Measurements from ENCODE around the gene LCK.
"Not testable (repeated sequence)": the region's sequence is repeated elsewhere in the genome, so short reads cannot be mapped to it uniquely, and the experiment has no call there.

LCK gene

DNA sequence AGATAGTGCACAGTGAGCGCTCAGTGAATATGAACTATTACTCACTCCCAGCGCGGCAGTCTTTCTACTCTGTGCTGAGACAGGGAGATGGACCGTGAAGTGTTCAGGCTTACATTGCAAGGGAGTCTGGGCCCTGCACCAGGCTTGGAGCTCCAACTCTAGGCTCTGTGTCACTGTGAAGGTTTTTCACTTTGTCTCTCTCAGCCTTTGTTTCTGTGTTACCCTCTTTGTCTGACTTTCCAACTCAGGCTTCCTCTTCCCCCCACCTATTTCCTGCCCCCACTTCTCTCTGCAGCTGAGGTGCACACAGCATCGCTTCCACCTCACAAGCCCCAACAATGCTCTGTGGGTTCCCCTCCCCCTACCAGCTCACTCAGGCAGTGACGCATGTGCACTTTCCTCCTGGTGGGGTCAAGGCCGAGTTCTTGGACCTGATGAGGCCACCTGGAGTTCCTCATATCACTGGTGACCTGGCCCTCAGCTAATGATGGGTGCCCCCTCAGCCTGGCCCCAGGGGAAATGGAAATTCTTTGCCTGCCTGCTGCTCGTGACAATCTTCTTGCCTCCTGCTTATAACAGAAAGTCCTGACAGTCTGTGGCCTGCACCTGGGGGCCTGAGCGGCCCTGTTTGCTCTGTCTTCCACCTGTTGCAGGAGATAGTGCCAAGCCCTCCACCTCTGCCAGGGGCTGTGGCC, 1.1 kb upstream of the LCK start:
- Mint-ChIP-seq H3K4me3 (peak overlapping the region; percentile 100), H3K9me3 (ENCODE audit: low read depth) (no peaks in the 10 kb centered on the region), H3K27me3 (no peaks in the 10 kb centered on the region), H3K36me3 (peaks cover 2% of the 10 kb centered on the region), H3K4me1 (ENCODE audit: low read depth) (peaks cover 67% of the 10 kb centered on the region), H3K27ac (peak overlapping the region; percentile 99)

DNA sequence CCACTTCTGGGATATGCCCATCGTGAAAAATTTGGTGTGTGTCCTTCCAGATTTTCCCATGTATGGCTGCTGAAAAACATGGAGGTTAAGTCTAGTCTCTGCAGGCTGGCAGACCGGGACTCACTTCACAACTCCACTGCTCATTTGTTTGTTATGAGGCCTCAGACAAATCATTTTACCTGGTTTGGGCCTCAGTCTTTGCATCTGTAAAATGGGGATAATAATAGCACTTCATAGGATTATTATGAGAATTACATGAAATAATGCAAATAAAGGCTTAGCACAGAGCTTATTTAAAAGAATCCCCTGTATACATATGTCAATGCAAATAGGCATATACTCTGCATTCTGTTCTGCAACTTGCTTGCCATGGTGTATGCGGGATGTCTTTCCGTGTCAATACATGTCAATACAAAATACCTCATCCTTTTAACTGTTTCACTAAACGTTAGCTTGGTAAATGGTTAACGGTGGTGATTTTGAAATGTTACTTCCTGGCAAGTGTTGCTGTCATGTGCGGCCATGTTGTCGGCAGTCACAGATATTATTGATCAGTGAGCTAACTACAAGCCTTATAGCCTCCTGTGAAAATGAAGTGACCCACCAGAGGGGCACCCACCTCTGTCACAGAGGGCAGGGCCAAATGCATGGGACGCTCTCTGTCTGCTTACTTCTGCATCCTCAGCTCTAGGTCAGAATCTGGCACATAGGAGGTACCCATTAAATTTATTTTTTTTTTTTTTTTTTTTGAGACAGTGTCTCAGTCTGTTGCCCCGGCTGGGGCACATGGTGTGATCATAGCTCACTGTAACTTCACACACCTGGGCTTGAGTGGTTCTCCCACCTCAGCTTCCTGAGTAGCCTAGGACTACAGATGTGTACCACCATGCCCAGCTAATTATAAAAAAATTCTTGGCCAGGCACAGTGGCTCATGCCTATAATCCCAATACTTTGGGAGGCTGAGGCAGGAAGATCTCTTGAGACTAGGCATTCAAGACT, 4.3 kb downstream of the LCK start:
- H3K4me3 Mint-ChIP-seq = peak overlapping the region; percentile 81
- peaks cover 6% of the 10 kb centered on the region for H3K36me3 Mint-ChIP-seq
- no peaks in the 10 kb centered on the region for H3K9me3 Mint-ChIP-seq (ENCODE audit: low read depth)
- H3K4me1 Mint-ChIP-seq (ENCODE audit: low read depth) = peaks cover 65% of the 10 kb centered on the region
- peak overlapping the region; percentile 79 for H3K27ac Mint-ChIP-seq
- H3K27me3 Mint-ChIP-seq = no peaks in the 10 kb centered on the region

DNA sequence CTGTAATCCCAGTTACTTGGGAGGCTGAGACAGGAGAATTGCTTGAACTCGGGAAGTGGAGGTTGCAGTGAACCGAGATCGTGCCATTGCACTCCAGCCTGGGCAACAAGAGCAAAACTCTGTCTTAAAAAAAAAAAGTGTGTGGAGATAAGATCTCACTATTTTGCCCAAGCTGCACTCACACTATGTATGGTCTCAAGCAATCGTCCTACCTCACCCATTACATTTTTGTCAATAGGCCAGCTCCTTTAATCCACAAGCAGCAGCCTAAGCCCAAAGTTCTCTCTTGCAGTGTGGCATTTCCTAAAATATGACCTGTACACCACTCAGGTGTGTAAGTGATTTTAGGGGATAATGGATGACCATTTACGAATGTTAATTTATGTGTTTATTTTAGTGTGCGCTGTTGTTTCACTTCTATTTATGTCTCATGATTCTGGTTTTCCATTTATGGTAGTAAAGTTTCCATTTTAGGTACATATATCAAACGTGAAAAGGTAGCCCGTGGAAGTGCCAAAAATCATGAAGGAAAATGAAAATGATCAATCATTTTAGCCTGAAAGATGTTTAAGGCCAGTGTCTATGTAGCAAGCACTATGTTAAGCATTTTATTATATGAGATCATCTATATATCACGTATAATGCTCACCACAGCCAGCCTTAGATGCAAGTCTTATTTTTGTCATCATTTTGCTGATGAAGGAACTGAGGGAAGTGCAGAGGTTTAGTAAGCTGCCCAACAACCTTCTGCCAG, 5.6 kb downstream of the LCK start:
- Mint-ChIP-seq H3K36me3 (peaks cover 7% of the 10 kb centered on the region), H3K4me1 (ENCODE audit: low read depth) (peaks cover 62% of the 10 kb centered on the region)

DNA sequence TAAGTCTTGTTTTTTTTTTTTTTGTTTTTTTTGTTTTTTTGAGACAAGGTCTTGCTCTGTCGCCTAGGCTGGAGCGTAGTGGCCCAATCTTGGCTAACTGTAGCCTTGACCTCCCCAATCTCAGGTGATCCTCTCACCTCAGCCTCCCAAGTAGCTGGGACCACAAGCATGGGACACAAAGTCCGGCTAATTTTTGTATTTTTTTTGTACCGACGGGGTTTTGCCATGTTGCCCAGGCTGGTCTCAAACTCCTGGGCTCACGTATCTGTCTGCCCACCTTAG, 6.1 kb downstream of the LCK start:
- H3K4me1 Mint-ChIP-seq (ENCODE audit: low read depth) = peaks cover 58% of the 10 kb centered on the region
- no peaks in the 10 kb centered on the region for H3K9me3 Mint-ChIP-seq (ENCODE audit: low read depth)
- H3K27ac Mint-ChIP-seq = peak overlapping the region; percentile 94
- peaks cover 5% of the 10 kb centered on the region for H3K36me3 Mint-ChIP-seq
- no peaks in the 10 kb centered on the region for H3K27me3 Mint-ChIP-seq
- peak overlapping the region; percentile 84 for H3K4me3 Mint-ChIP-seq

More for the DNA sequence above, 5.6 kb downstream of the LCK start:
- Mint-ChIP-seq H3K27ac (peak overlapping the region; percentile 94), H3K27me3 (no peaks in the 10 kb centered on the region), H3K9me3 (ENCODE audit: low read depth) (no peaks in the 10 kb centered on the region), H3K4me3 (peak overlapping the region; percentile 84)

DNA sequence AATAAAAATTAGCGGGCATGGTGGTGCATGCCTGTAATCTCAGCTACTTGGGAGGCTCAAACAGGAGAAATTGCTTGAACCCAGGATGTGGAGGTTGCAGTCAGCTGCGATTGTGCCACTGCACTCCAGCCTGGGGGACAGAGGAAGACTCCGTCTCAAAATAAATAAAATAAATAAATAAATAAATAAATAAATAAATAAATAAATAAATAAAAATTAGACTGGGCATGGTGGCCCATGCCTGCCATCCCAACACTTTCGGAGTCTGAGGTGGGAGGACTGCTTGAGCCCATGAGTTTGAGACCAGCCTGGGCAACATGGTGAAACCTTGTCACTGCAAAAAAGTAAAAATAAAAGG, 12.2 kb downstream of the LCK start:
- H3K4me3 Mint-ChIP-seq; H3K27me3 Mint-ChIP-seq; H3K9me3 Mint-ChIP-seq (ENCODE audit: low read depth); H3K36me3 Mint-ChIP-seq: not testable (repeated sequence)
- H3K27ac Mint-ChIP-seq = peak overlapping the region; percentile 91
- peaks cover 54% of the 10 kb centered on the region for H3K4me1 Mint-ChIP-seq (ENCODE audit: low read depth)

DNA sequence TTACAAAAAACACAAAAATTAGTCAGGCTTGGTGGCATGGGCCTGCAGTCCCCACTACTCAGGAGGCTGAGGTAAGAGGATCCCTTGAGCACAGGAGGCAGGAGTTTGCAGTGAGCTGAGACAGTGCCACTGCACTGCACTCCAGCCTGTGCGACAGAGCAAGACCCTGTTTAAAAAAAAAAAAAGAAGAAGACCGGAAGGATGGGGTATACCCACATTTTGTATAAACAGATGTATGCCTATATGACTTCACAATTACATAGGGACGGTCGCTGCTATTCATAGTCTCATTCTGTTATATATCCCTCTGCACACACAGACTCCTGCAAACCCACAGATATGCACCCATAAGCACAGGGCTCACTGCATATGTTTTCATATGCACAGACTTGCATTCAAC, 12.7 kb downstream of the LCK start:
- Mint-ChIP-seq H3K36me3 (peaks cover 8% of the 10 kb centered on the region), H3K27me3 (no peaks in the 10 kb centered on the region), H3K4me3 (peak overlapping the region; percentile 67), H3K27ac (peak overlapping the region; percentile 91), H3K4me1 (ENCODE audit: low read depth) (peaks cover 53% of the 10 kb centered on the region), H3K9me3 (ENCODE audit: low read depth) (no peaks in the 10 kb centered on the region)

DNA sequence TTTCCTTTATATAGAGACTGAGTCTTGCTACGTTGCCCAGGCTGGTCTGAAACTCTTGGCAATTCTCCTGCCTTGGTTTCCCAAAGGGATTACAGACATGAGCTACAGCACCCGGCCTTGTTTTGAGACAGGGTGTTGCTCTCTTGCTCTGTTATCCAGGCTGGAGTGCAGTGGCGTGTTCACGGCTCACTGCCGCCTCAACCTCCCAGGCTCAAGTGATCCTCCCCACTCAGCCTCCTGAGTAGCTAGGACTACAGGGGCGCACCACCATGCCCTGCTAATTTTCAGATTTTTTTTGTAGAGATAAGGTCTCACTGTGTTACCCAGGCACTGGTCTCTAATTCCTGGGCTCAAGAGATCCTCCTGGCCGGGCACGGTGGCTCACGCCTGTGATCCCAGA, 14.8 kb downstream of the LCK start:
- Mint-ChIP-seq H3K36me3 (peaks cover 5% of the 10 kb centered on the region), H3K4me3 (peak overlapping the region; percentile 56), H3K9me3 (ENCODE audit: low read depth) (no peaks in the 10 kb centered on the region), H3K27ac (peak overlapping the region; percentile 91), H3K4me1 (ENCODE audit: low read depth) (peaks cover 49% of the 10 kb centered on the region), H3K27me3 (no peaks in the 10 kb centered on the region)

DNA sequence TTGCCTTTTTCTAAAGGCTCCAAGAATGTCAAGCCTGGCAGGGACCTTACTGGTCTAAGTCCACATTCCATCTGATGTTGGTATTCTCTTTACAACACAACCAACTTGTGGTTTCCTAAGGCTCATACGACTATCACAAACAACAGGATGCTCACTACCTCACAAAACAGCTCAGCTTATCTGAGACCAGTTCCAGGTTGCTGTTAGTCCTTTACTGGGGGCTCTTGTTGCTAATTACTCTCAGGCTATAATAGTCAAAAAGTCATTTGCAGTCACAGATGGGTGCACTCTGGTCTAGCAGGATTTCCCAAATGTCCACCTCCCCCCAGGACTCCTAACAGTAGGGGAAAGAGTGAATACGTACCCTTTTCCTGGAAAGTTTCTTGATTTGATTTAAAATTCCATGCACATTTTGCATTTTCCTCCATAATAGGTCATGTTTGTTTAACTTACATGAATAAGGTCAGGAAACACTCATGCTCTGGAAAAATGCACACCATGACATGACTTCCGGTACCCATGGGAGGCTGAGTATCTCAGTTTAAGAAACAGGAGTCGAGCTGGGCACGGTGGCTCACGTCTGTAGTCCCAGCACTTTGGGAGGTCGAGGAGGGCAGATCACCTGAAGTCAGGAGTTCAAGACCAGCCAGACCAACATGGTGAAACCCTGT, 16.0 kb downstream of the LCK start:
- H3K27me3 Mint-ChIP-seq = no peaks in the 10 kb centered on the region
- H3K36me3 Mint-ChIP-seq = peaks cover 5% of the 10 kb centered on the region
- H3K4me1 Mint-ChIP-seq (ENCODE audit: low read depth) = peaks cover 61% of the 10 kb centered on the region
- H3K4me3 Mint-ChIP-seq = peak overlapping the region; percentile 81
- H3K9me3 Mint-ChIP-seq (ENCODE audit: low read depth) = no peaks in the 10 kb centered on the region
- H3K27ac Mint-ChIP-seq = peak overlapping the region; percentile 99

DNA sequence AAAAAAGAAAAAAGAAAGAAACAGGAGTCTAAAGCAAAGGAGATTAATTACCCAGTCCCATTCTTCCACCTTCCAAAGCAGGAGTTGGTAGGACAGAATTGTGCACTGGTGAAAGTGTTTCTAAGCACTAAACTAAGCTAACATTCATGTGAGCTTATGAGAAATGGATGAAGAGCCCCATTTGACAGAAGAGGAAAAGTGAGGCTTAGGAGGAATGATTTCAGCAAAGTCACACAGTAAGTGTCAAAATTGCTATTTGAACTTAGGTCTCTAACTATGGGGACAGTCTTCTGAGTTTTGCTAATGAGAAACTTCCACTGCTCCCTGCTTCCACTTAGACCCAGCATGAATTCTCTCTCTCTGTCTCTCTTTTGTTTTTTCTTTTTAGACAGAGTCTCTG, 18.7 kb downstream of the LCK start:
- Mint-ChIP-seq H3K4me1 (ENCODE audit: low read depth) (peaks cover 68% of the 10 kb centered on the region), H3K27ac (peak overlapping the region; percentile 81), H3K36me3 (peaks cover 2% of the 10 kb centered on the region), H3K9me3 (ENCODE audit: low read depth) (no peaks in the 10 kb centered on the region), H3K4me3 (no peak overlapping the region), H3K27me3 (no peaks in the 10 kb centered on the region)

DNA sequence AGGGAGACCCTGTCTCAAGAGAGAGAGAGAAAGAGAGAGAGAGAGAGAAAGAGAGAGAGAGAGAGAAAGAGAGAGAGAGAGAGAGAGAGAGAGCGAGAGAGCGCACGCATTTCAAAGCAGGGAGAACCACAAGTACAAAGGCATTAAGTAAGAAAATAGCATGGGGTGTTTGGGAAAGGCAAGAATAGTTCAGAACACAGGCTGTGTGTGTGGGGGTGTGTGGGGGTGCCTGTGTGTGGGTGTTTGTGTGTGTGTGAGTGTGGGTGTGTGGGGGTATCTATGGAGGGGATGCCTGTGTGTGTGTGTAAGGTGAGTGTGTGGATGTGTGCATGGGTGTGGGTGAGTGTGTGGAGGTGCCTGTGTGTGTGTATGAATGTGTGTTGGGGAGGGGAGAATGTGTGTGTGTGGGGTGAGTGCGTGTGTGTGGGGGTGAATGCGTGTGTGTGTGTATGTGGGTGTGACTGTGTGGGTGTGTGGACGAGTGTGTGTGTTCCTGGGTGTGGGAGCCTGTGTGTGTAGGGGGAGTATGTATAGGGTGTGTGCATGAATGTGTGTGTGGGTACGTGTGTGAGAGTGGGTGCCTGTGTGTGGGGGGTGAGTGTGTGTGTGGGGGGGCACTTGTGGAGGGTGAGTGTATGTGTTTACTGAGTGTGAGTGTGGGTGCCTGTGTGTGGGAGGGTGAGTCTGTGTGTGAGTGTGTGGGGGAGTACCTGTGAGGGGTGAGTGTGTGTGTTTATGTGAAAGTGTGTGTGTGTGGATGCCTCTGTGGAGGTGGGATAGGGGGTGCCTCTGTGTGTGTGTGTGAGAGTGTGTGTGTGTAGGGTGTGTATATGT, 21.7 kb downstream of the LCK start:
- Mint-ChIP-seq H3K4me1 (ENCODE audit: low read depth) (peaks cover 64% of the 10 kb centered on the region), H3K4me3 (peak overlapping the region; percentile 75), H3K27me3 (no peaks in the 10 kb centered on the region), H3K27ac (peak overlapping the region; percentile 94), H3K9me3 (ENCODE audit: low read depth) (no peaks in the 10 kb centered on the region), H3K36me3 (no peaks in the 10 kb centered on the region)

DNA sequence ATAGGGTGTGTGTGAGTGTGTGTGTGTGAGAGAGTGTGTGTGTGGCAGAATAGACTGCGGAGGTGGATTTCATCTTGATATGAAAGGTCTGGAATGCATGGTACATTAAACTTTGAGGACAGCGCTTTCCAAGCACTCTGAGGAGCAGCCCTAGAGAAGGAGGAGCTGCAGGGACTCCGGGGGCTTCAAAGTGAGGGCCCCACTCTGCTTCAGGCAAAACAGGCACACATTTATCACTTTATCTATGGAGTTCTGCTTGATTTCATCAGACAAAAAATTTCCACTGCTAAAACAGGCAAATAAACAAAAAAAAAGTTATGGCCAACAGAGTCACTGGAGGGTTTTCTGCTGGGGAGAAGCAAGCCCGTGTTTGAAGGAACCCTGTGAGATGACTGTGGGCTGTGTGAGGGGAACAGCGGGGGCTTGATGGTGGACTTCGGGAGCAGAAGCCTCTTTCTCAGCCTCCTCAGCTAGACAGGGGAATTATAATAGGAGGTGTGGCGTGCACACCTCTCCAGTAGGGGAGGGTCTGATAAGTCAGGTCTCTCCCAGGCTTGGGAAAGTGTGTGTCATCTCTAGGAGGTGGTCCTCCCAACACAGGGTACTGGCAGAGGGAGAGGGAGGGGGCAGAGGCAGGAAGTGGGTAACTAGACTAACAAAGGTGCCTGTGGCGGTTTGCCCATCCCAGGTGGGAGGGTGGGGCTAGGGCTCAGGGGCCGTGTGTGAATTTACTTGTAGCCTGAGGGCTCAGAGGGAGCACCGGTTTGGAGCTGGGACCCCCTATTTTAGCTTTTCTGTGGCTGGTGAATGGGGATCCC, 22.5 kb downstream of the LCK start:
- Mint-ChIP-seq H3K27me3 (no peaks in the 10 kb centered on the region), H3K9me3 (ENCODE audit: low read depth) (no peaks in the 10 kb centered on the region), H3K4me3 (peak overlapping the region; percentile 75), H3K4me1 (ENCODE audit: low read depth) (peaks cover 68% of the 10 kb centered on the region), H3K36me3 (no peaks in the 10 kb centered on the region), H3K27ac (peak overlapping the region; percentile 94)

DNA sequence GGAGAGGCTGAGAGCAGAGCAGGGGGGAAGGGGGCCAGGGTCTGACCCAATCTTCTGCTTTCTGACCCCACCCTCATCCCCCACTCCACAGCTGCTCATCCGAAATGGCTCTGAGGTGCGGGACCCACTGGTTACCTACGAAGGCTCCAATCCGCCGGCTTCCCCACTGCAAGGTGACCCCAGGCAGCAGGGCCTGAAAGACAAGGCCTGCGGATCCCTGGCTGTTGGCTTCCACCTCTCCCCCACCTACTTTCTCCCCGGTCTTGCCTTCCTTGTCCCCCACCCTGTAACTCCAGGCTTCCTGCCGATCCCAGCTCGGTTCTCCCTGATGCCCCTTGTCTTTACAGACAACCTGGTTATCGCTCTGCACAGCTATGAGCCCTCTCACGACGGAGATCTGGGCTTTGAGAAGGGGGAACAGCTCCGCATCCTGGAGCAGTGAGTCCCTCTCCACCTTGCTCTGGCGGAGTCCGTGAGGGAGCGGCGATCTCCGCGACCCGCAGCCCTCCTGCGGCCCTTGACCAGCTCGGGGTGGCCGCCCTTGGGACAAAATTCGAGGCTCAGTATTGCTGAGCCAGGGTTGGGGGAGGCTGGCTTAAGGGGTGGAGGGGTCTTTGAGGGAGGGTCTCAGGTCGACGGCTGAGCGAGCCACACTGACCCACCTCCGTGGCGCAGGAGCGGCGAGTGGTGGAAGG, 23.7 kb downstream of the LCK start:
- H3K4me1 Mint-ChIP-seq (ENCODE audit: low read depth) = peaks cover 71% of the 10 kb centered on the region
- no peaks in the 10 kb centered on the region for H3K27me3 Mint-ChIP-seq
- H3K36me3 Mint-ChIP-seq = no peaks in the 10 kb centered on the region
- peak overlapping the region; percentile 75 for H3K4me3 Mint-ChIP-seq
- H3K27ac Mint-ChIP-seq = peak overlapping the region; percentile 94
- no peaks in the 10 kb centered on the region for H3K9me3 Mint-ChIP-seq (ENCODE audit: low read depth)

DNA sequence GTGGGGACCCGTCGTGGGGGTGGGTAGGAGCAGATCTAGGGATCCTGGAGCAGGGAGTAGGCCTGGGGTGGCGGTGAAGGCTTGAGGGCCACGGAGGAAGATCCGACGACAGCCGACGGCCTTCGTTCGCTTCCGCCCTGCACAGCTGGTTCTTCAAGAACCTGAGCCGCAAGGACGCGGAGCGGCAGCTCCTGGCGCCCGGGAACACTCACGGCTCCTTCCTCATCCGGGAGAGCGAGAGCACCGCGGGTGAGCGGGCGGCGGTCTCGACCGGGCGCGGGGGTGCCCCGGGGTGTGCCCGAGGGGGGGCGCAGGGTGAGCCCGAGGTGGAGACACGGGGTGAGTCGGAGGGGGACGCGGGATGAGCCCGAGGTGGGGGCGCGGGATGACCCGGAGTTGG, 24.4 kb downstream of the LCK start:
- peak overlapping the region; percentile 94 for H3K27ac Mint-ChIP-seq
- H3K27me3 Mint-ChIP-seq = no peaks in the 10 kb centered on the region
- peak overlapping the region; percentile 75 for H3K4me3 Mint-ChIP-seq
- peaks cover 69% of the 10 kb centered on the region for H3K4me1 Mint-ChIP-seq (ENCODE audit: low read depth)
- H3K36me3 Mint-ChIP-seq = no peaks in the 10 kb centered on the region
- no peaks in the 10 kb centered on the region for H3K9me3 Mint-ChIP-seq (ENCODE audit: low read depth)
